ENCODE data around the gene KCNH1. TPM values are rescaled to one million over a fixed set of nuclear protein-coding genes. Genes with fewer than 3 reads are reported as not detected.

KCNH1 gene
- total RNA-seq, 4 donors from 2014 or later = 0.53 to 16.5 (median 2.4) TPM

GRCh38 chr1:210754878-210755665 lies 378.9 kb downstream of the KCNH1 start:
- no peaks in the 10 kb centered on the region for H3K4me1 ChIP-seq
- no peak overlapping the region for H3K4me3 ChIP-seq
- no peak for DNase-seq
- no peak overlapping the region for H3K27ac ChIP-seq
- TF ChIP-seq POLR2A (IDR thresholded peaks at IDR 0.05) (no peak), CTCF (IDR thresholded peaks at IDR 0.05) (no peak)
- no peaks in the 10 kb centered on the region for H3K27me3 ChIP-seq
- H3K9me3 ChIP-seq = no peaks in the 10 kb centered on the region
- H3K36me3 ChIP-seq = no peaks in the 10 kb centered on the region

- no peaks in the 10 kb centered on the region for H3K36me3 ChIP-seq
- TF ChIP-seq CTCF (IDR thresholded peaks at IDR 0.05) (no peak), POLR2A (IDR thresholded peaks at IDR 0.05) (no peak)
- no peak for DNase-seq
- no peaks in the 10 kb centered on the region for H3K4me1 ChIP-seq
- H3K4me3 ChIP-seq = no peak overlapping the region
- H3K27ac ChIP-seq = no peak overlapping the region
- H3K27me3 ChIP-seq = no peaks in the 10 kb centered on the region
- no peaks in the 10 kb centered on the region for H3K9me3 ChIP-seq
Measured at GRCh38 chr1:210751911-210752310, 382.0 kb downstream of the KCNH1 start.

- TF ChIP-seq POLR2A (IDR thresholded peaks at IDR 0.05) = no peak
- no peak for TF ChIP-seq CTCF (IDR thresholded peaks at IDR 0.05)
- Histone ChIP-seq H3K4me1 (no peaks in the 10 kb centered on the region), H3K9me3 (no peaks in the 10 kb centered on the region), H3K27ac (no peak overlapping the region), H3K27me3 (no peaks in the 10 kb centered on the region), H3K4me3 (no peak overlapping the region), H3K36me3 (no peaks in the 10 kb centered on the region)
- no peak for DNase-seq
Measured at GRCh38 chr1:210750468-210750867, 383.5 kb downstream of the KCNH1 start.

GRCh38 chr1:210748796-210749195 lies 385.2 kb downstream of the KCNH1 start:
- Histone ChIP-seq H3K36me3 (no peaks in the 10 kb centered on the region), H3K4me3 (no peak overlapping the region), H3K27ac (no peak overlapping the region), H3K9me3 (no peaks in the 10 kb centered on the region), H3K4me1 (no peaks in the 10 kb centered on the region), H3K27me3 (no peaks in the 10 kb centered on the region)
- TF ChIP-seq POLR2A (IDR thresholded peaks at IDR 0.05) (no peak), CTCF (IDR thresholded peaks at IDR 0.05) (no peak)
- DNase-seq = no peak

- Histone ChIP-seq H3K4me3 (no peak overlapping the region), H3K27me3 (no peaks in the 10 kb centered on the region), H3K27ac (no peak overlapping the region), H3K9me3 (no peaks in the 10 kb centered on the region), H3K36me3 (no peaks in the 10 kb centered on the region), H3K4me1 (no peaks in the 10 kb centered on the region)
- DNase-seq = no peak
- TF ChIP-seq CTCF (IDR thresholded peaks at IDR 0.05) (no peak), POLR2A (IDR thresholded peaks at IDR 0.05) (no peak)
Measured at GRCh38 chr1:210747890-210748289, 386.1 kb downstream of the KCNH1 start.

Data from Peyer's patch (tissue), 4 donors.